ENCODE data around the gene THSD8.
A peak's percentile ranks its signal among the peaks of the same experiment; 100 is the strongest.

The THSD8 gene

DNA sequence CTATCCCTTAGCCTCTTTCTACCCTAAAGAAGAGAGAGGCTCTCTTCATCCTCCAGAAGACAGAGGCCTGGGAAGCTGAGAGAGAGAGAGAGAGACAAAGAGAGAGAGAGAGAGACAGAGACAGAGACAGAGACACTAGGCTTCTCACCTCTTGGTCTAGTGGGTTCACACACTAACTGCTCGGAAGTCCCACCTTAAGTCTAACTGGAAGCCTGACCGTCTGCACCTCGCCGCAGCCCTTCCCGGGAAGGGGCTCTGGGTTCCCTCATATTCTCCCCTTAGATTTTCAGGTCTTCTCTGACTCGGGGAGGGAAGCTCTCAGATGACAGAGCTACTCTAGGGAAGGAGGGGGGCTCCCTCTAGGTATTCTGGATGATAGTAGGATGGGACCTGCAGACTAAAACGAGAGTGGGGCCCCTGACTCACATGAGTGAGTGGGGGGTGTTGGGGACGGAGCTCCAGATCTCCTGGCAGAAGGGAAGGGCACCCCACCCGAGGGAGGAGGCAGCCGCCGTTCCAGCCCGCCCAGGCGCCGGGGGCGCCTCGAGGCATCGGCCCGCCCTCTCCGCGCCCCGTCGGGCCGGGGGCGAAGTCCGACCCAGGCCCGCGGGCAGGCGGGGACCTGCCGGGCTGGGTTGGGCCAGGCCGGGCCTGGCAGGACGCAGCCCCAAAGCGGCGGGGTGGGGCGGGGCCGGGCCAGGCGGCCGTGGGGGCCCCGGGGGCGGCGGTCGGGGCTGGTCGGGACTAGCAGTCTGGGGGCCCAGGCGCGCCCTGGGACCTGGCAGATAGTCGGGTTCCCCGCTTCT lies 12.6 kb upstream of the THSD8 start:
- TF ChIP-seq CTCF (conservative IDR thresholded peaks at IDR 0.05; ENCODE audit: low read length), result no peak
- no peak for DNase-seq (ENCODE audit: low read depth)
- peak overlapping the region; percentile 99 for H3K4me3 ChIP-seq (ENCODE audit: low read length)

- peak overlapping the region; percentile 99 for H3K4me3 ChIP-seq (ENCODE audit: low read length)
- DNase-seq (ENCODE audit: low read depth), result peak; percentile 97
- TF ChIP-seq CTCF (conservative IDR thresholded peaks at IDR 0.05; ENCODE audit: low read length), result no peak
Measured at GRCh38 chr19:12789904-12790619, 11.8 kb upstream of the THSD8 start.

DNA sequence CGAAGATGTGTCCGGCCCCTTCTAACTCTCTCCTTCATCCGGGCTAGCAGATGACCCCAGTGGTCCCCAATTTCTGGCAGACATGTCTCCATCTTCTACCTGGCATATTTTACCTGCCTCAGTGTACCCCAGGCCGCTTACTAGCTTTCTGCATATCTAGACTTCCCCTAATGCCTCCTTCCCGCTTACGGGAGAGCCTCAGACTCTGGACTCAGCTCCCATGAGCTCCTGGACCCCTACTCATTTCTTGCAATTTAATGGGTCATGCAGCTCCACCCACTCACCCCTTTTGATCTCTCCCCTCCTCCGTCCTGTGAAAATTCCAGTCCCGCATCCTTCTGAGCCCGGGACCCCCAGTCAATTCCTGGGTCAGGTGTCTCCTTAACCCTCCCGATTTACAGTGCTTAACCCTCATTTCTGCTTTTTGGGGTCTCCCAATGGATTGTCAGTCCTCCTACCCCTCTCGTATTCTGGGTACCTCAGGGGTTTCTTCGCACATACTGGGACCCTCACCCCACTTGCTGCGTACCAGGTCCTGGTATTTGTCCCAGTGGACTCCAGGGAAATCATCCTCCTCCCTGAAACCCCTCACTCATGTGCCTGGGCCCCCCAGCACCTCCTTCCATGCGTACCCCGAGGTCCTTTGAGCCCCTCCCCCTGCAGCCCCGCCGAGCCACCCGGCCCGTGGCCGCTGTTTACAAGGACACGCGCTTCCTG lies 11.1 kb upstream of the THSD8 start:
- TF ChIP-seq CTCF (conservative IDR thresholded peaks at IDR 0.05; ENCODE audit: low read length), result no peak
- H3K4me3 ChIP-seq (ENCODE audit: low read length), result peak overlapping the region; percentile 99
- no peak for DNase-seq (ENCODE audit: low read depth)

DNA sequence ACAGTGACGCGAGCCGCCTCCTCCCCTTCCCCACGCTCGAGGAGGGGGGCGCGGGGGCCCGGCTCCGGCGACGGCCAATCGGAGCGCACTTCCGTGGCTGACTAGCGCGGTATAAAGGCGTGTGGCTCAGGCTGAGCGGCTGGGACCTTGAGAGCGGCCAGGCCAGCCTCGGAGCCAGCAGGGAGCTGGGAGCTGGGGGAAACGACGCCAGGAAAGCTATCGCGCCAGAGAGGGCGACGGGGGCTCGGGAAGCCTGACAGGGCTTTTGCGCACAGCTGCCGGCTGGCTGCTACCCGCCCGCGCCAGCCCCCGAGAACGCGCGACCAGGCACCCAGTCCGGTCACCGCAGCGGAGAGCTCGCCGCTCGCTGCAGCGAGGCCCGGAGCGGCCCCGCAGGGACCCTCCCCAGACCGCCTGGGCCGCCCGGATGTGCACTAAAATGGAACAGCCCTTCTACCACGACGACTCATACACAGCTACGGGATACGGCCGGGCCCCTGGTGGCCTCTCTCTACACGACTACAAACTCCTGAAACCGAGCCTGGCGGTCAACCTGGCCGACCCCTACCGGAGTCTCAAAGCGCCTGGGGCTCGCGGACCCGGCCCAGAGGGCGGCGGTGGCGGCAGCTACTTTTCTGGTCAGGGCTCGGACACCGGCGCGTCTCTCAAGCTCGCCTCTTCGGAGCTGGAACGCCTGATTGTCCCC lies 10.4 kb upstream of the THSD8 start, which contains the start of gene JUNB:
Gene JUNB, plus strand, starts transcription at position 142 of the 706 bp plus-strand sequence. Its CDS starts 286 bp downstream, at position 428.
- DNase-seq (ENCODE audit: low read depth), result peak; percentile 98
- TF ChIP-seq CTCF (conservative IDR thresholded peaks at IDR 0.05; ENCODE audit: low read length), result no peak
- H3K4me3 ChIP-seq (ENCODE audit: low read length), result peak within 1 kb of the TSS; percentile 99

DNA sequence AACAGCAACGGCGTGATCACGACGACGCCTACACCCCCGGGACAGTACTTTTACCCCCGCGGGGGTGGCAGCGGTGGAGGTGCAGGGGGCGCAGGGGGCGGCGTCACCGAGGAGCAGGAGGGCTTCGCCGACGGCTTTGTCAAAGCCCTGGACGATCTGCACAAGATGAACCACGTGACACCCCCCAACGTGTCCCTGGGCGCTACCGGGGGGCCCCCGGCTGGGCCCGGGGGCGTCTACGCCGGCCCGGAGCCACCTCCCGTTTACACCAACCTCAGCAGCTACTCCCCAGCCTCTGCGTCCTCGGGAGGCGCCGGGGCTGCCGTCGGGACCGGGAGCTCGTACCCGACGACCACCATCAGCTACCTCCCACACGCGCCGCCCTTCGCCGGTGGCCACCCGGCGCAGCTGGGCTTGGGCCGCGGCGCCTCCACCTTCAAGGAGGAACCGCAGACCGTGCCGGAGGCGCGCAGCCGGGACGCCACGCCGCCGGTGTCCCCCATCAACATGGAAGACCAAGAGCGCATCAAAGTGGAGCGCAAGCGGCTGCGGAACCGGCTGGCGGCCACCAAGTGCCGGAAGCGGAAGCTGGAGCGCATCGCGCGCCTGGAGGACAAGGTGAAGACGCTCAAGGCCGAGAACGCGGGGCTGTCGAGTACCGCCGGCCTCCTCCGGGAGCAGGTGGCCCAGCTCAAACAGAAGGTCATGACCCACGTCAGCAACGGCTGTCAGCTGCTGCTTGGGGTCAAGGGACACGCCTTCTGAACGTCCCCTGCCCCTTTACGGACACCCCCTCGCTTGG lies 9.6 kb upstream of the THSD8 start:
- H3K4me3 ChIP-seq (ENCODE audit: low read length), result peak overlapping the region; percentile 99
- TF ChIP-seq CTCF (conservative IDR thresholded peaks at IDR 0.05; ENCODE audit: low read length), result no peak
- peak; percentile 64 for DNase-seq (ENCODE audit: low read depth)

DNA sequence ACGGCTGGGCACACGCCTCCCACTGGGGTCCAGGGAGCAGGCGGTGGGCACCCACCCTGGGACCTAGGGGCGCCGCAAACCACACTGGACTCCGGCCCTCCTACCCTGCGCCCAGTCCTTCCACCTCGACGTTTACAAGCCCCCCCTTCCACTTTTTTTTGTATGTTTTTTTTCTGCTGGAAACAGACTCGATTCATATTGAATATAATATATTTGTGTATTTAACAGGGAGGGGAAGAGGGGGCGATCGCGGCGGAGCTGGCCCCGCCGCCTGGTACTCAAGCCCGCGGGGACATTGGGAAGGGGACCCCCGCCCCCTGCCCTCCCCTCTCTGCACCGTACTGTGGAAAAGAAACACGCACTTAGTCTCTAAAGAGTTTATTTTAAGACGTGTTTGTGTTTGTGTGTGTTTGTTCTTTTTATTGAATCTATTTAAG lies 9.0 kb upstream of the THSD8 start:
- peak overlapping the region; percentile 99 for H3K4me3 ChIP-seq (ENCODE audit: low read length)

More for the DNA sequence above, 9.0 kb upstream of the THSD8 start:
- DNase-seq (ENCODE audit: low read depth), result no peak
- no peak for TF ChIP-seq CTCF (conservative IDR thresholded peaks at IDR 0.05; ENCODE audit: low read length)
